Stimulated activated CD8-positive, alpha-beta memory T cell treated with anti-CD3 and anti-CD28 coated beads, Interleukin-4, amount 100 ng/mL, for 24 hours (primary cell): ENCODE data around the gene ARHGEF28.

Experiments
- DNase-seq: peaks from one replicate; pipeline ENCODE4 v3.0.0-alpha.2; 2020; ENCODE audit warnings: low read depth

Gene ARHGEF28

DNA sequence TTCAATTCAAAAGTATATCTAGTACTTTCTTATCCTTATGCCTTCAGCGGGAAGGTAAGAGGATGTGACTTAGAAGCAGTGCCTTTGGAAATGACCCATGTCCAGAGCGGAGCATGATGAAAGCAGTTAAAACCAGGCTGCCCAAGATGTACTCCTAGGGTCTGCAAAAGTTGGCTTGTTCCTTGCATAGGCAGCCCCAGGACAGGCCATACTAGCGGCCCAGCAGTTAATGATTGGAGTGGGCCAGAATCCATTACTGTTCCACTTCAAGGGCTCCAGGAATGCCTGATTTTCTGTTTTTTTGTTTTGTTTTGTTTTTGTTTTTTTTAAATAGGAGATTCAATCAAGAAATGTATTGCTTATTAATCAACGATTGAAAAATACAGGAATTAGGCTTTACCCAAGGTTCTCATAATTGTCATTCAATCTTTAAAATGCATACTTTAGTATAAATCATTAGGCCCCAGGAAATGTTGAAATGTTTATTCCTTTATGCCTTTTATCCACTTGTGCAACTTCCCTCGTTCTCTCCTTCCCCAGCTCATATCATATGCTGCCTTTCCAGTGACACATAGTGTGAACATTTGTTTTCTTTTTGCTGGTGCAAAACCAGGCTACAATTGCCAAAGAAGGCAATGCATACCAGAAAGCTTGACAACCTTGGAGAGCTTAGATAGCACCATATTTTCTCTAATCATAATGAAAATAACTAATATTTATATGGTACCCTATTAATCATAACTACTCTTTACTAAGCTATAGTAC, 190.8 kb downstream of the ARHGEF28 start:
- DNase-seq, result no peak

DNA sequence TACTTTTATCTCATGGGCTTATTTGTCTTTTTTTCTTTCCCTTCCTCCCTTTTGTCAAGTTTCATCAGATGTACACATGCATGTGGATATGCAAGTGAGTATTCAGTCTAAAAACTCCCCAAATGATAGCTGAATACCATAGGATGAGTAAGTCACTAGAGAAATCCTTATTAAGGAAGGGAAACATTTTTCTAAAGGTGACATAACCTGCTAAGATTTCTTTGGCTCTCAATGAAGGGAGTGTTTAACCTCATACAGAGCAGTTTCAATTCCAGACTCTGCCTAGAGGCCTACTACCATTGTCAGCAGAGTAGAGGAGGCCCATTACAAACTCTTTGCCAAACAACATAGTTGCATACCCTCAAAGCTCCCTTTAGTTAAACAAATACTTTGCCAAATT, 192.4 kb downstream of the ARHGEF28 start:
- no peak for DNase-seq

DNA sequence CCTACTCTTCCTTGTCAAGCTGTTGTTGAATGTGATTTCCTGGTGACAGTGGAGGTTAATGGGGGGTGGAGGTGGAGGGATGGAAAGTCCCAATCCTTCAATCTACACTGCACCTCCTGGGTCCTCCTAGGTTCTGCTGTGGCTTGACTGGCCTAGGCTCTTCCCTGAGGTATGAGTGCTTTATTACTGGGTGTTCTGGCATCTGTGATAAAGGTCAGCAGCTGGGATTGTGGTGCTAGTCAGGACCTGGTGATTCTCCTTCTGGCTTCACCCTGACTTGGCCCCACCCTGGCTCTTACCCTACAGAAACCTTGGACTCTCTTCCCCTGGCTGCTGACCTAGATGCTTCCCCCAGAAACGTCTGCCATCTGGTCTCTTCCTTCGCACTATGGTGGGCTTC, 194.3 kb downstream of the ARHGEF28 start:
- DNase-seq, result no peak

DNA sequence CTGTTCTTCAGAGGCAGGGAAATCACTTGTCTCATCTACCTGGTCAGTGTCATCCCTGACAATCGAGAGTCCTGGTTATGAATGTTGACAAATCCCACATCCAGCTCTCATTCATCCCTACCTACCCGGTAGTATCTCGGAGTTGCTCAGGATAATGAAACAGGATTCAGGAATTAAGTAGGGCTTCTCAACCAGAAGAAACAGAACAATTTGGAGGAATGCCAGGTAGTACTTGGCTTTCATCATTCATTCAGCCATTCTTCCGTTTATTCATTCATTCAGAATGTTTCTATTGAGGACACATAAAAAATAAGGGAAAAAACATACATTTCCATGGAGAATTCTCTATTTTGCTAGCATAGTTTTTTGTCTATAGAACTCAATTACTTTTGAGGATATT, 195.0 kb downstream of the ARHGEF28 start:
- no peak for DNase-seq

DNA sequence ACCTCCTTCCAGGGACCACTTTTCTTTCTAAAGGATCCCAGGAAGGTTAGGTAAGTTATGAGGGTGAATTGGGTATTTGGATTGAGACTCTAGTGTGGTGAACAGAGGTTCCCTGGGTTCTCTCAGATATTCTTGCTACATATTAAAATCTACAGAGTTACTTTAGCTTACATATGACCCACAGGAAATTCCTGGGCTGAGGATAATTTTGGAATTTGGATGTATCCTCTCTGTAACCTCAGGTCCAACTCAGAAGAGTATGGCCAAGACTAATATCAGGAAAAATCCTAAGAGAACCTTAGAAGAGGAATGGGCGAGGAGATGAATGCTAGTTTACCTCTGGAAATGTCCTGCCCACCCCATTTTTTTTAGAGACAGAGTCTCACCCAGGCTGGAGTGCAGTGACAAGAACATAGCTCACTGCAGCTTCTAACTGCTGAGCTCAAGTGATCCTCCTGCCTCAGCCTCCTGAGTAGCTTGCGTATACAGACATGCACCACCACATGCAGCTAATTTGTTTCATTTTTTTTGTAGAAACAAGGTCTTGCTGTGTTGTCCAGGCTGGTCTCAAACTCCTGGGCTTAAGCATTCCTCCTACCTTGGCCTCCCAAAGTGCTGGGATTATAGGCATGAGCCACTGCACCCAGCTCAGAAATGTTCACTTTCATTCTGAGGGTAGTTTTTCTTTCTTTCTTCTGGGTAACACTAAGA, 196.4 kb downstream of the ARHGEF28 start:
- no peak for DNase-seq

DNA sequence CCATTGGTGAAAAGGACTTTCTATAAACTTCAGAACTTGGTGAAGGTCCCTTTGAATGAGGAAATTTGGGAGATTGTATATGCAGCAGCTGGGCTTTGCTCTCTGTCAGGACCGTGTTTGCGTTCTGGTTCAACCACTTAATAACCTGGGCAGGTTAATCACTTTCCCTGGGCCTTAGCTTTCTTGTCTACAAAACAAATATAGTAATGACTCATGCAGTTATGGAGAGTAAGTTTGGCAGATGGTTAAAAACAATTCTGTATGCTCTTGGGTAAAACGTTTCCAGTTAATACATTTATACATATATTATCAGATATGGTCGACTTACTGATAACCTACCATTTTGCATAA, 197.0 kb downstream of the ARHGEF28 start:
- DNase-seq, result no peak

DNA sequence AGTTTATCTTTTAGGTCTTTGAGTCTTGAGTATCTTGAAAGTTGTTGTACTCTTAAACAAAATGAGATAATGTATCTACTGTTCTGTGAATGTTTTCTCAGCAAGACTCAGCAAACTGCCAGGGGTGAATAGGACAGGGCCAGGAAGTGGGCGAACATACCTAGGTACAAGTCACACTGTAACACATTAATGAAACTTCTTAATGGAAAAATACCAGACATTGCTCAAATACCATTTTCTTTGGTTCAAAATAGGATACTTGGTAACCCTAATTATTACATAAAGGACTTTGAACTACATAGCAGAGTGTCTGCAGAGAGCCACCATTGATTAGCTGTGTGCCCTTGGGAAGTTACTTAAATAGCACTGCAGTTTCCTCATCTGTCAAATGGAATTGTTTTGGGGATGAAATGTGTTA, 197.5 kb downstream of the ARHGEF28 start:
- no peak for DNase-seq

DNA sequence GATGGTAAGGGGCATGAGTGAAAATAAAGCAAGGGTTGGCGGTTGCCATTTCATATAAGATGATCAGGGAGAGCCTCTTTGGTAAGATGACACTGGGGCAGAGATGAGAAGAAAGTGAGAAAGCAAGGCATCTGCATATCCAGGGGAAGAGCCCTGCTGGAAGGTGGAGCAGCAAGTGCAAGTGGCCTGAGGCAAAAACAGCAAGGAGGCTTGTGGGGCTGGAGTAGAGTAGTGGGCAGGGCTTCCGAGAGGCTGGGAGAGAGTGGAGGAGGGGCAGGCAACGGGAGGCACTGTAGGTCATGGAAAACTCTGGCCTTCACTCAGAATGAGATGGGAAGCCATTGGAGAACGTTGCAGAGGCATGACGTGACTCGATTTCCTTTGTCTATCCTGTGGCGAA, 199.2 kb downstream of the ARHGEF28 start:
- DNase-seq, result no peak

DNA sequence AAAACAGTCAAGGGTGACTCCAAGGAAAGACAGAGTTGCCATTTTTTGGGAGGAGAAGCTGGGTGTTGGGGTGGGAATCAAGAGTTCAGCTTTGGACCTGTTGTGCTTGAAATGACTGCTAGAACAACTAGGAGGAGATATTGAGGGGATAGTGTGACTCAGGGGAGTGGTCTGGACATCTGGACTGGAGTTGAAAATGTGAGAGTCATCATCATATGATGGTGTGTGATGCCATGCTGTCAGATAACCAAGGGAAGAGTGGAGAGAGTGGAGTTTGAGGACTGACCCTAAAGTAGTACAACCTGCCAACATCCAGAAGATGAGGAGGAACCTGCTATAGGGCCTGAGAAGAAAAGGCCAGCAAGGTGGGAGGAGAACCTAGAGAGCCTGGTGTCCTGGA, 199.7 kb downstream of the ARHGEF28 start:
- DNase-seq, result no peak

DNA sequence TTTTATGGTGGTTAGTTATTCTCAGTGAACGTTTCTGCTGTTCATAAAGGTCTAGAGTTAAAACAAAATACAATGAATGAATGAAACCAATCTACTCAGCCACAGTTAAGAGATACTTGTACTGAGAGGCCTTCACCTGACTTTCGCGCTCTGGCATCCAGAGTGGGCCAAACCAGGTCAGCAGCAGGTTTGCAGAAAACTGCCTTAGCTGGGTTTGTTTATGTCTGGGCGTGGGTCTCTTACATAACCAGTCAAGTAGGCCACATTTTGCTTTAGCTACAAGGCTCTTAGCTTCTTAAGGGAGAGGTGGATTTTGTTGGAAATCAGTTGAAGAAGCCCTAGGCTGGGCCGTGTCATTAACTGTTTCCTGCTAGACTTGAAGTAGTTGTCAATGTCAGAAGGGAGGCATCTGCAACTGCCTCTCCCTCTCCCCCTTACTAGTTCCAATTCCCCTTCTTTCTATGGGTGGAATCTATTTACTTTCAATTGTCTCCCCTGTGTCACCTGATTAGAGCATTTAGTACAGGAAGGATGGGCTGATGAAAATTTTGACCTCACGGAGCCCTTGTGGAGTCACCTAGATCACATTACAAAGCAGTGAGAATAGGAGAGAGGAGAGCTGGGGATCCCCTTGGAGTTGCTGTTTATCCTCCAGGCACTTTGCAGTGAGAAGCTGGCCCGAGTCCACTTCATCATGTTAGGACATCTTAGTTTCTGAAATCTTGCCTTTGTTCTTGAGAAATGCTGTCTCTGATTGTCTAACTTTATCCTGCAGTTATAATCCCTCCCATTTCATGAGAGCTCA, 200.5 kb downstream of the ARHGEF28 start:
- no peak for DNase-seq

DNA sequence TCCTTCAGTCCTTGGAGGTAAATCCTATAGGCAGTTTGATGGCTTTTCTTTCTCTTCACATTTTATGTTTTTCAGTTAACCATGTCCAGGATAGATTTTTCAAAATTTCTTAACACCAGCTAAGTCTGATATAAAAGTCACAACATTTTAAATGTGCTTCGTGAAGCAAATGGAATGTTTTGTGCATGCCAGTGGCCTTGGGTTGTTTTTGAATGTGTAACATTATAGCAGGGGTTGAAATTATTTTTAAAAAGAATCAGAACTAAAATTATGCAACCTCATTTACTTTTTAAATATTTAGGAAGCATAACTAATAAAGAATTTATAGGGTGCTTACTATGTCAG, 201.1 kb downstream of the ARHGEF28 start:
- no peak for DNase-seq

DNA sequence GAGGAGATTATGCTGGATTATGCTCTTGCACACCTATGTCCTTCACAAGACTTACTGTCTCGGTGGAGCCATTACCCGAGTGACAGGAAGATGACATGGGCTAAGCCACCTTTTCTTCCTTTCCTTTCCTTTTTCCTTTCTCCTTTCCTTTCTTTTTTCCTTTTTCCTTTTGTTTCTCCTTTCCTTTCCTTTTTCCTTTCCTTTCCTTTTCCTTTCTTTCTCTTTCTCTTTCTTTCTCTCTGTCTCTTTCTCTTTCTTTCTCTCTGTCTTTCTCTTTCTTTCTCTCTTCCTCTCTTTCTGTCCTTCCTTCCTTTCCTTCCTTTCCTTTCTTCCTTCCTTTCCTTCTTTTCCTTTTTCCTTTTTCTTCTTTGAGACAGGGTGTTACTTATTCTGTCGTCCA, 202.5 kb downstream of the ARHGEF28 start:
- no peak for DNase-seq

DNA sequence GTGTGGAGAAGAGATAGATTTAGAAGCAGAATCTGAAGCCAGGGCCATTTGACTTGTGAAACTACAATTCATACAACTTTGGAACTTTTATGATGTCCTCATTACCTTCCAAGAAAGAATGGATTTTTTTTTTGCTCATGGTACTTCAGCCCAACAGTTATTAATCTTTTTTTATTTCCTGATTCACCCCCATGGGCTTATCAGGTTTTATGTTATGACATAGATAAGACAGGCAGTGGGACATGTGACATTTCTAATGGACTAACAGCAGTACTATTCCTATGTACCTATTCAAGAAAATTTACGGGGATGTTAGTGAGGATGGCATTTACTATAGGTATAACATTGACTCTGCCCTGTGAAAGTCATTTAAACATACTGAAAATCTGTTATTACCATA, 204.7 kb downstream of the ARHGEF28 start:
- DNase-seq, result no peak

DNA sequence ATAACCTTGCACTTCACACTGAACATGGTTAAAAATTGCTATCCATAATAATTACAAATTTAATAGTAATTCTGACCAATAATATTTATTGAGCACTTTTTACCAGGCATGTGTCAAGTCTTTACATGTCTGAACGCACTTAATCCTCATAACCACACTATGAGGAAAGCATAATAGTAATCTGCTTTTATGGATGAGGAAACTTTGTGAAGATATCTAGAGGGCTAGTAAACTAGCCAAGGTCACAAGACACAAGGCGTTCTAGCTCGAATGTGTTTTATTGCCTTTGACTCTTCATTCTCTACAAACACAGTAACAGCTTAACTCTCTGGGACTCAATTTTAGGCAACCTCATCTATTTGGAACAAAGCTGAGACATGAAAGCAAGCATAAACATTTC, 205.1 kb downstream of the ARHGEF28 start:
- no peak for DNase-seq

DNA sequence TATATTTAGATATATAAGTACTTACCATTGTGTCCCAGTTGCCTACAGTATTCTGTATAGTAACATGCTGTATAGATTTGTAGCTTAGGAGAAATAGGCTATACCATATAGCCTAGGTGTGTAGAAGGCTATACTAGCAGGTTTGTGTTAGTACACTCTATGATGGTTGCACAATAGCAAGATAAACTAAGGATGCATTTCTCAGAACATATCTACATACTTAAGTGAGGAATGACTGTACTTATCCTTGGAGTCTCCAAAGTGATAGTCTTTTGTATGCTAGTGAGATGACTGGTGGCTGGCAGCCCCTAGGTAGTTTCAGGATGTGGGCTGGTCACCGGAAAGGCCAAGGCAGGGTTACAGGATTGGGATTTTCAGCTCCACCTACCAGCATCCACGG, 208.7 kb downstream of the ARHGEF28 start:
- no peak for DNase-seq

DNA sequence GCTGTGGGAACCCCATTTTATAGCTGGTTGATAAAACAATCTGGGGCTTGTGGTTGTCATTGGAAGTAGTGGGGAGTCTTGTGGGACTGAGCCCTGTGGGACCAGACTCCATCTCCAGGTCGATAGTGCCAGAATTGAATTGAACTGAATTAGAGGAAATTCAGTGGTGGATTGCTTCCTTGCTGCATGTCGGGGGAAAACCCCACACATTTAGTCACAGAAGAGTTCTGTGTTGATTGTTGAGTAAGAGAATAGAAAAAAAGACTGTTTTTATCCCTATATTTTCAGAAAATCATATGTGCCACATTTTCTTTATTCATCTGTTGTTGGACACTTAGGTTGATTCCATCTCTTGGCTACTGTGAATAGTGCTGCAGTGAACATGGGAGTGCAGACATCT, 209.7 kb downstream of the ARHGEF28 start:
- DNase-seq, result no peak

DNA sequence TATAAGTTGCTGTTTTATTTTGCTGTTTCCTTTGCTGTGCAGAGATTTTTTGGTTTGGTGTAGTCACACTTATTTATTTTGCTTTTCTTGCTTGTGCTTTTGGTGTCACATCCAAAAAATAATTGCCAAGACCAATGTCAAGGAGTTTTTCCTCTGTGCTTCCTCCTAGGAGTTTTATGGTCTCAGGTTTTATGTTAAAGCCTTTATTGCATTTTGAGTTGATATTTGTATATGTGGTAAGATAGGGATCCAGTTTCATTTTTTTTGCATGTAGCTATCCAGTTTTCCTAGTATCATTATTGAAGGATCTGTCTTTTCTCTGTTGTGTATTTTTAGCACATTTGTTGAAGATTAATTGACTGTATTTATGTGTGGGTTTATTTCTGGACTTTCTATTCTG, 210.6 kb downstream of the ARHGEF28 start:
- DNase-seq, result no peak

DNA sequence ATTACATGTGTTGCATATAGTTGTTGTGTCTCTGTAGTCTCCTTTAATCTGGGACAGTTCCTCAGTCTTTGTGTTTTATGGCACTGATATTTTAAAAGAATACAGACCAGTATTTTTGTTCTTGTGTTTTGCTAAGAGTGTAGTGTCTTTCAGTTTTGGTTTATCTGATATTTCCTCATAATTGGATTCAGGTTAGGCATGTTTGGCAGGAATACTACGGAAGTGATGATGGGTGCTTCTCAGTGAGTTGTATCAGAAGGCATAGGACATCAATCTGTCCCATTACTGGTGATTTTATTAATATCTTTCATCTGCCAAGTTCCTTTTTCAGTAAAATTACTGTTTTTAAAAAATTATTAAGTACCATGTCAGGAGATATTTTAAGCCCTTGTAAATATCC, 212.9 kb downstream of the ARHGEF28 start:
- DNase-seq, result no peak

DNA sequence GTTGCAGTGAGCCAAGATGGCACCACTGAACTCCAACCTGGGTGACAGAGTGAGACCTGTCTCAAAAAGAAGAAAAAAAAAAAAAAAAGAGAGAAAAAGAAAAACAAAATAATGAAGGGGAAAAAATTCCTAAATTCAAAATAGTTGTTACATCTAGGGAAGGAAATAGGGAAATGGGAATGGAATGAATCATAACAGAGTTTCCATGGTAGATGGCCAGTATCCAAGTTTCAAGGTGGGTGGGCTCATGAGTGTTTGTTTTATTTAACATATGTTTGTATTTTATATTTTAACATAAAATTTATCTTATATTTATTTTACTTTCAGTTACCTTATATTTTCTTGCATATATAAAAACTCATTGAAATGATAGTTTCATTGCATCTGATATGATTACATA, 215.6 kb downstream of the ARHGEF28 start:
- DNase-seq, result no peak

DNA sequence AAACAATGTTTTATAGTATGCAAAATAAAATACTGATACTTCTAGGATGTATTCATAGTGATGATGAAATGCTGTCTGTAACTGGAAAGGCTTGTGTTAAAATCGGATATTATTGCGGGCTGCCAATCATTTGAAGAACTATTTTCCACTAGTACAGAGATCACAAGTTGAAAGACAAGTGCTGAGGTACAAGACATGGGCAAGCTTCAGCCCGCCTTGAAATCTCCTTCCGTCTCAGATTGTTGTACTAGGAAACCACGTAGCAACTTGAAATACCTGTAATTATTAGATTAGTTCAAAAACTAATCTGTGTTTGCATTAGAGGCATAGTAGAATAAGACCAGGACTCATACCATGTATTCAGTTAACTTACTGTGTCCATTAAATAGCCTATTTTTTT, 218.2 kb downstream of the ARHGEF28 start:
- no peak for DNase-seq

DNA sequence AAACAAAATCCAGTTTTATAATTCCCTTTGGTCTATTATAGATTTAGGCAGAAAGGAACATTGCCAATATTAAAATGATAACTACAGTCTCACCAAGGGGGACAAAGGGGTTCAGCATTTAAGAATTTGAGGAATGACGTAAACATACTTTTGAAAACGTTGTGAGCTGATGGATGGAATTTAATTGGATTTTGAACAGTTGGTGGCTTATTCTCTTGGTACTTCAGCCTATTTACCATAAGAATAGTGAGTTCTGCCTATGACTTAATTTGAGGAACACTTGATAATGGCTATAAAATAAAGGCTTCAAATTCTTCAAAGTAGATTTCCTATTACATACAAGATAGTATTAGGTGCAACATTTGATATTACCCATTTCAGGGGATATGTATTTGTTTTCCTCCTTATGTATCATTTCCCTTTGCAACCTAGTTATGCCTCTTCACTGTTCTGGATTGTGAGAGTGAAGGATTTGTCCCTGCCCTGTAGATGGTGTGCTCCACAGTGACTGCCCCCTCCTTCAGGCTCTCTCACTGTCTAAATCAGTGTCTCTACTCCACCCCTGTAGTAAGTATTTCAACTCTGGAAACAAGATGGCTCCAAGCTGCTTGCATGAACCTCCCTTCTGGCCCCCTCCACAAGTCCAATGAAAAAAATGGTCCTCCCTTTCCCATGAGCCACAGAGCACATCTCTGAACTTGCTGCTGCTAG, 225.6 kb downstream of the ARHGEF28 start:
- no peak for DNase-seq

DNA sequence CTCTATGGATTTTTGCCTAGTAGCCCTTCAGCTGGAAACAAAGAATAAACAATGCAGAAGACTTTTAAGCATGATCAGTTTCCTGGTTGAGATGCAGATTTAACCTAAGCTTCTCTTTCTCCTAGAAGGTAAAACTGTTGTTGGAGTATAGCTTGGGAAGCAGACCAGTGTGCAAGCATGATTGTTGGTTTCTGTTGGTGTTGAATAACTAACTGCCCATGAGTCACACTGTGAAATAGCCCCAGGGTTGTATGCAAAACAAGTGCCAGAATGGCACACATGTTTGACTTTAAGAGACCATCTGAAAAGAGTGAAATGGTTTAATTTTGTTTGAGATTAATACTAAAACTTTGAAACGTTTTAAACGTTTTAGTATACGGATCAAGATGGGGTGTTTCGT, 227.1 kb downstream of the ARHGEF28 start:
- DNase-seq, result no peak

DNA sequence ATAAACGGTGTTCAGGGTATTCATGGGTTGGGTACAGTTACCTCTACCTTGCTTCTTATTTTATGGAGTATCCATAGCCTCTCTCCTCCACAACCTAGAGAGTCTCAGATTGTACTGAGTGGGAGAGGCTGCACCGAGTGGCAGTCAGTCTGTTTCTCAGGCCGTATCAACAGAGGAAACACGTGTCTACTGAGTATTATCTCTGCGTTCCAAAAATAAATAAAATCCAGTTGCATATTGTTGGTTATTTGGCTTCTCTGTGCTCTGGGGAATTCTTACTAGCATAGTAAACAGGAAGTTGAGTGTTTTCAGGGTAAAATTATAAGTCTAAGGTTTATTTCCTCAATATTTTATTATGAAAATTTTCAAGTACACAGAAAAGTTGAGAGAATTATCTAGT, 231.0 kb downstream of the ARHGEF28 start:
- DNase-seq, result no peak
